H9 (cell line): ENCODE results near the gene ATP7B. TPM values are rescaled to one million over a fixed set of nuclear protein-coding genes. Genes with fewer than 3 reads are reported as not detected.
A peak's percentile ranks its signal among the peaks of the same experiment; 100 is the strongest.

ENCODE experiments used
- DNase-seq: peaks from one replicate; pipeline ENCODE4 v3.0.0-alpha.2; 2017
- H2AFZ ChIP-seq: one replicate; pipeline ENCODE4 v1.6.1; 2013; ENCODE audit warnings: mild to moderate bottlenecking, low read length, control low read depth, moderate library complexity
- H2AK5ac ChIP-seq: 2 replicates; pipeline ENCODE4 v1.6.1; 2013; ENCODE audit warnings: low read length, control low read depth, mixed read lengths; ENCODE audit not compliant: insufficient read length
- H2BK120ac ChIP-seq: one replicate; pipeline ENCODE4 v1.6.1; 2013; ENCODE audit warnings: low read depth, mild to moderate bottlenecking, low read length, control low read depth, inconsistent platforms; ENCODE audit not compliant: poor library complexity, severe bottlenecking
- H2BK12ac ChIP-seq: 2 replicates; pipeline ENCODE4 v1.6.1; 2013; ENCODE audit warnings: low read length, control low read depth, mixed read lengths, low read depth; ENCODE audit not compliant: insufficient read length
- H2BK15ac ChIP-seq: 2 replicates; pipeline ENCODE4 v1.6.1; 2013; ENCODE audit warnings: low read depth, low read length, control low read depth
- H2BK20ac ChIP-seq: one replicate; pipeline ENCODE4 v1.6.1; 2013; ENCODE audit warnings: low read depth, mild to moderate bottlenecking, low read length, control low read depth, inconsistent platforms; ENCODE audit not compliant: poor library complexity, severe bottlenecking
- H2BK5ac ChIP-seq: 2 replicates; pipeline ENCODE4 v1.6.1; 2013; ENCODE audit warnings: low read length, control low read depth, mixed read lengths; ENCODE audit not compliant: insufficient read length
- H3K14ac ChIP-seq: 2 replicates; pipeline ENCODE4 v1.6.1; 2013; ENCODE audit warnings: low read length, control low read depth; ENCODE audit not compliant: insufficient read depth
- H3K18ac ChIP-seq: 2 replicates; pipeline ENCODE4 v1.6.1; 2013; ENCODE audit warnings: low read depth, mild to moderate bottlenecking, mixed read lengths, low read length, control low read depth; ENCODE audit not compliant: insufficient read length
- H3K23ac ChIP-seq: 2 replicates; pipeline ENCODE4 v1.6.1; 2013; ENCODE audit warnings: low read length, control low read depth, mixed read lengths, low read depth; ENCODE audit not compliant: insufficient read length
- H3K23me2 ChIP-seq: 2 replicates; pipeline ENCODE4 v1.6.1; 2013; ENCODE audit warnings: low read depth, mild to moderate bottlenecking, mixed read lengths, low read length, control low read depth; ENCODE audit not compliant: insufficient read length, poor library complexity, severe bottlenecking
- H3K27ac ChIP-seq: 2 replicates; pipeline ENCODE4 v1.5.1; 2013; ENCODE audit warnings: low read length, control low read depth, mixed read lengths, low read depth; ENCODE audit not compliant: insufficient read length
- H3K27me3 ChIP-seq: 2 replicates; pipeline ENCODE4 v1.6.1; 2013; ENCODE audit warnings: low read length, control low read depth, inconsistent platforms; ENCODE audit not compliant: insufficient read depth
- H3K4ac ChIP-seq: 2 replicates; pipeline ENCODE4 v1.6.1; 2013; ENCODE audit warnings: low read depth, mild to moderate bottlenecking, control low read depth, inconsistent platforms, low read length, moderate library complexity
- H3K4me1 ChIP-seq: 2 replicates; pipeline ENCODE4 v1.6.1; 2013; ENCODE audit warnings: low read length, control low read depth, inconsistent platforms; ENCODE audit not compliant: insufficient read depth
- H3K4me2 ChIP-seq: 2 replicates; pipeline ENCODE4 v1.6.1; 2013; ENCODE audit warnings: low read length, control low read depth, mixed read lengths; ENCODE audit not compliant: insufficient read length, insufficient read depth
- H3K56ac ChIP-seq: 2 replicates; pipeline ENCODE4 v1.6.1; 2013; ENCODE audit warnings: low read depth, mild to moderate bottlenecking, mixed read lengths, low read length, control low read depth; ENCODE audit not compliant: insufficient read length
- H3K79me1 ChIP-seq: 2 replicates; pipeline ENCODE4 v1.6.1; 2013; ENCODE audit warnings: low read depth, mild to moderate bottlenecking, moderate library complexity, low read length, control low read depth, inconsistent platforms; ENCODE audit not compliant: insufficient read depth, poor library complexity, severe bottlenecking
- H3K79me2 ChIP-seq: 2 replicates; pipeline ENCODE4 v1.6.1; 2013; ENCODE audit warnings: low read length, control low read depth, inconsistent platforms; ENCODE audit not compliant: insufficient read depth
- H3K9ac ChIP-seq: 2 replicates; pipeline ENCODE4 v1.6.1; 2013; ENCODE audit warnings: low read length, control low read depth, mixed read lengths; ENCODE audit not compliant: insufficient read length; ENCODE audit errors: extremely low read depth
- H3K9me3 ChIP-seq: one replicate; pipeline ENCODE4 v1.6.1; 2013; ENCODE audit warnings: low read depth, low read length, inconsistent platforms; ENCODE audit not compliant: control insufficient read depth
- H3T11ph ChIP-seq: one replicate; pipeline ENCODE4 v1.6.1; 2013; ENCODE audit warnings: mild to moderate bottlenecking, low read length, control low read depth, inconsistent platforms
- H4K20me1 ChIP-seq: one replicate; pipeline ENCODE4 v1.6.1; 2013; ENCODE audit not compliant: control insufficient read depth, insufficient read length, insufficient read depth
- H4K5ac ChIP-seq: 2 replicates; pipeline ENCODE4 v1.6.1; 2013; ENCODE audit warnings: low read depth, mild to moderate bottlenecking, mixed read lengths, low read length, control low read depth; ENCODE audit not compliant: insufficient read length
- H4K8ac ChIP-seq: replicated peaks from 2 replicates; pipeline ENCODE4 v1.6.1; 2013; ENCODE audit warnings: low read length, control low read depth, mixed read lengths, low read depth; ENCODE audit not compliant: insufficient read length
- H4K91ac ChIP-seq: 2 replicates; pipeline ENCODE4 v1.6.1; 2013; ENCODE audit warnings: low read depth, mild to moderate bottlenecking, moderate library complexity, mixed read lengths, low read length, control low read depth; ENCODE audit not compliant: insufficient read length
- H3K27ac Mint-ChIP-seq, 3 experiments: 2 replicates in 2 of 3; 3 replicates in 1 of 3; pipeline ENCODE4 v1.8.0; 2020 to 2021; ENCODE audit warnings: mixed read lengths in 3 of 3, mild to moderate bottlenecking in 1 of 3, moderate library complexity in 1 of 3
- H3K27me3 Mint-ChIP-seq: 2 replicates; pipeline ENCODE4 v1.8.0; 2021; ENCODE audit warnings: low read depth, mild to moderate bottlenecking, moderate library complexity, mixed read lengths
- H3K36me3 Mint-ChIP-seq, 3 experiments: 2 replicates in 2 of 3; 3 replicates in 1 of 3; pipeline ENCODE4 v1.8.0; 2020 to 2021; ENCODE audit warnings: low read depth in 3 of 3, mixed read lengths in 3 of 3; ENCODE audit not compliant: insufficient read depth in 1 of 3
- H3K4me1 Mint-ChIP-seq, 2 experiments: 2 replicates each; pipeline ENCODE4 v1.8.0; 2020; ENCODE audit warnings: mixed read lengths in 2 of 2
- H3K4me3 Mint-ChIP-seq, 2 experiments: 2 replicates in 1 of 2; 3 replicates in 1 of 2; pipeline ENCODE4 v1.8.0; 2020 to 2021; ENCODE audit warnings: mild to moderate bottlenecking in 2 of 2, mixed read lengths in 2 of 2, moderate library complexity in 1 of 2
- H3K9me3 Mint-ChIP-seq, 2 experiments: 2 replicates in 1 of 2; 3 replicates in 1 of 2; pipeline ENCODE4 v1.8.0; 2020; ENCODE audit warnings: mild to moderate bottlenecking in 2 of 2, mixed read lengths in 2 of 2, moderate library complexity in 1 of 2
- CTCF ChIP-seq: fragments of 200-600 bp; sonication (generic); conservative IDR thresholded peaks from 3 replicates; pipeline ENCODE4 v1.8.0; 2021; ENCODE audit warnings: antibody characterized with exemption, mild to moderate bottlenecking
- WGBS: extraction: QIAGEN DNeasy Blood & Tissue Kit; methylation state at CpG from one replicate; pipeline ENCODE4 v1.1.7; 2013; ENCODE audit warnings: missing lambda C conversion rate, low lambda C conversion rate, mixed read lengths; ENCODE audit not compliant: insufficient read length; ENCODE audit errors: extremely low coverage; 5-methylcytosine and 5-hydroxymethylcytosine counted together
- total RNA-seq: library from RNA; stranded (reverse); gene quantifications from 2 replicates; pipeline ENCODE4 v1.2.1, GENCODE V29; 2021

The ATP7B gene
- total RNA-seq, 1 experiment from 2014 or later: 5.8 TPM

GRCh38 chr13:52003541-52003940 is 7.7 kb downstream of the ATP7B start:
- H3K27me3 ChIP-seq: no peaks in the 10 kb centered on the region
- Mint-ChIP-seq H3K4me3 (no peak overlapping the region), H3K4me1 (peaks cover 27 to 37% of the 10 kb centered on the region in 2 experiments), H3K27me3 (peaks cover 3% of the 10 kb centered on the region), H3K27ac (no peak overlapping the region), H3K36me3 (peaks cover 8% of the 10 kb centered on the region in 3 experiments; a peak in 5 of 7 replicates), H3K9me3 (peaks cover 2 to 3% of the 10 kb centered on the region in 2 experiments; a peak in 2 of 5 replicates)
- DNase-seq: peak; percentile 56
- H2AFZ ChIP-seq: no peak overlapping the region
- no peak overlapping the region for H2BK20ac ChIP-seq
- no peak overlapping the region for H3K27ac ChIP-seq
- no CpG with 5 or more reads among the region's 4 CpGs for WGBS
- no peaks in the 10 kb centered on the region for H3K79me2 ChIP-seq
- H2BK5ac ChIP-seq: no peak overlapping the region
- no peak overlapping the region for H4K8ac ChIP-seq
- no peaks in the 10 kb centered on the region for H3K79me1 ChIP-seq
- H2BK12ac ChIP-seq: no peak overlapping the region
- no peaks in the 10 kb centered on the region for H3K9me3 ChIP-seq
- H3K4ac ChIP-seq: no peak overlapping the region
- TF ChIP-seq CTCF: peak; percentile 25; the same call in 2 of the 3 replicates
- peaks cover 5% of the 10 kb centered on the region; the same call in 1 of the 2 replicates for H3K4me1 ChIP-seq
- no peak overlapping the region for H3T11ph ChIP-seq
- no peak overlapping the region for H3K18ac ChIP-seq
- H3K4me2 ChIP-seq: no peak overlapping the region
- no peak overlapping the region for H3K23ac ChIP-seq
- H2AK5ac ChIP-seq: no peak overlapping the region
- H2BK15ac ChIP-seq: no peak overlapping the region
- no peaks in the 10 kb centered on the region for H4K20me1 ChIP-seq
- no peak overlapping the region for H3K14ac ChIP-seq
- H4K5ac ChIP-seq: no peak overlapping the region
- H2BK120ac ChIP-seq: no peak overlapping the region
- H3K23me2 ChIP-seq: no peaks in the 10 kb centered on the region
- H3K56ac ChIP-seq: no peak overlapping the region
- no peak overlapping the region for H4K91ac ChIP-seq
- no peak overlapping the region for H3K9ac ChIP-seq
